GM18511 (cell line): ENCODE measurements around the gene NRXN2.

Experiments
- ATAC-seq: cut with Tn5 transposase; IDR thresholded peaks from one replicate; pipeline ENCODE4 v1.9.1; 2021; ENCODE audit warnings: mild to moderate bottlenecking, moderate library complexity; ENCODE audit not compliant: unreplicated experiment

The NRXN2 gene

DNA sequence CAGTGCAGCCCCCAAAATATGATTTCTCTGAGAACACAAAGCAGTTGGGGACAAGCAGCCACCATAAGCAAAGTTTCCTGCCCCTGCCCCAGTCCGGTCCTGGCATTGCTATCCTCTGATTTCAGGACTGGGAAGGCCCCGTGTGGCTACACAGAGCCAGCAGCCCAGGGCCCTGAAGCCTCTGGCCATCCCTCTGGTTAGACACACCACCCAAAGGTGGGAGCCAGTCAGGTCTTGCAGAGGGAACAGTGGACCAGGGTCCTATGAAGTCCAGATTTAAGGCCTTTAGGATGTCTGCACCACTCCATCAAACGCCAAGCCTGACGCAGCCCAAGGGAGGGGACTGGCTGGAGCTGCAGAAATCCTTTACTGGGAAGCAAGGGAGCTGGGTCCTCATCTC is 68.6 kb downstream of the NRXN2 start:
- ATAC-seq, result no peak

DNA sequence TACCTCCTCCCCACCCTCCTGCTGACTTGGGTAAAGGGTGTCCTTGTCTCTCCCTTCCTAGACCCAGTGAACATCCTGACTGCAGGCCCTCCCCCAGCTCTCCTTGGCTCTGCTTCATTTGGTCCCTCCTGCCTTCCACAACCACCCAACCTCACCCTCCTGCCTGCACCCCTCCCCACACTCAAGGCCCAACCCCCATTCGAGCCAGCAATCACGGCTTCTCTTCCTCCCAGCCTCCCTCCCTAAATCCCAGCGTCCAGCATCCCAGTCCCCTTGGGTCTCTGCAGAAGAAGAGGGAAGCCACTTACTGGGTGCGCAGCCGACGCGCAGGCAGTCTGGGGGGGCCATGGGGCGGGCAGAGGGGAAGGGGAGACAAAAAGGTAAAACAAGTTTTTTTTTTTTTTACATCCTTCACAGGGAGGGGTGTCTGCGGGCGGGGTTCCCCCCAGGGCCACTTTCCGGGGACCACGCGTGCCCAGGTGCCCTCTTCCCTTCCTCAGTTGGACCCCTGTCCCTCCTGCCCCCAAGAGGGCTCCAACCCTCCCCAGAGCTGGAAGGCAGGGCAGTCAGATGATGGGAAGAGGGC is 69.5 kb downstream of the NRXN2 start:
- no peak for ATAC-seq

DNA sequence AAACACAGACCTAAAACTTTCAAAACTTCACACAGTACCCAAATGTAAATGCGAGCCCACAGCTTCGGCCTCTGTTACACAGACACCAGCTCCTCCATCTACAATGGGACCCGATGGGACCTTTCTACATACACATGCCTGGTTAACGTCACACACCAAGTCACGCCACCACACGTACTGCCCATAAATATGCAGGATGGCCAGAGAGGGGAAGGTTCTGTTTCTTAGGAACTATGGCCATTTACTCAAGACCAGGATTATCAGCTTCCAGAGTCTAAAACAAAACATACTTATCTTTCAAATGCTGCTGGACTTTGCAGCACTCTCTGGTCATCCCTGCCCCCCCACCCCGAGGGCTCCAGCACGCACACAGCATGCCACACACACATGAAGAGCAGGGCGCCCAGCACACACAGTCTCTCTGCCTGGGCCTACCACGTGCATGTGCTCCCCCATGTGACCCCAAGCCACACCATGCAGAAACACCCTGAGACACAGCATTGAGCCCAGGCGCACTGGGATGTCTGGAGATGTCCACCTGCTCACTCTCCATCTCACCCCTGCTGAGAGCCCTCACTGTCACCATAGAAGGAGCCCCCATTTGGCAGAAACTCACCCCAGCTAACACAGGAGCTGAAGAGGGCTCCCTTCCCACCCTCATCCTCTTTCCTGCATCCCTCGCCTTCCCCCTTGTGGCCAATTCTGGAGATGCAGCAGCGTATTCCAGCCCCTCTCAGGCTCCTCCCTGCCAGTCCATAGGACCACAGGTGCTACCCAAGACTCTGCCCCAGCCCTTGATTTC is 70.2 kb downstream of the NRXN2 start:
- no peak for ATAC-seq

DNA sequence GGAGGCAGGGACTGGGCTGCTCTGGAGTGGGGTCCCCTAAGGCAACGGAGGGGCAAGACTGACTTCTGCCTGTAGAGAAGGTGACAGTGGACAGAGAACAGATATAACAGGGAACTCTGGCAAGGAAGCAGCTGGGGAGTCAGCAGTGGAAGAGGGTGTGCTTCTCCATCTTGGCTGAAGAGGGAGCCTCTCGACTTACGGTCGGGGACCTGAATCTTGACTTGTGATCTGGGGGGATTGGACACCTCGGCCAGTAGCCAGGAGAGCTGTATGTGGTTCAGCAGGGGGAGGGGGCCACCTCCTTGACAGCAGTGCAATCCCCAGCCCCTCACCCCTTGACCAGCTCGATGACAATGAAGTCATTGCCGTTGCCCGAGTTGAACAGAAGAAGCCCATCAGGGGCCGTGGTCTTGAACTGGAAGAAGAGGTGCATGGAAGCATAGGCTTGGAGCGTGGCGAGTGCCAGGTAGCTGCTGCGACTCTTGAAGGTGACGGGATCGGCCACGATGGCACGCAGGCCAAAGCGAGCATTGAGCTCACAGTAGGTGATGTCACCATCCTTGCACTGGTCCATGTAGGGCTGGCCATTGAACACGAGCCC is 72.0 kb downstream of the NRXN2 start:
- ATAC-seq, result no peak

DNA sequence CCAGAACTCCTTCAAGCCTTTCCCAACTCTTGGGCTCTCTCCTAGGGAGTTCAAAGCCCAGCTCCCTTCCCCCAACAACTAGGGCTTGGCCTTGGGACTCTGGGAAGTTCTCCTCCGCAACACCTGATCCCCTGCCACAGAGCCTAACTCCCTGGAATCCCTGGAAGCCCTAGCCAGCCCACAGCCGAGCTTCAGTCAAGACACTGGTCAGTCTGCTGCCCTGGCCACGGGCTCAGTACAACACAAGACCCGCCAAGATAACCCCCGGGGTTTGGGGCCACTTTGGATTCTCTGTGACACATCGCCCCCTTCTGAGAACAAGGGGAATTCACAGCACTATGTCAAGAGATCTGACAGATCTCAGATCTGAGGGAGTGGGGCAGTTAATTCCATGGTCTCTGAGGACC is 73.7 kb downstream of the NRXN2 start:
- ATAC-seq, result no peak

DNA sequence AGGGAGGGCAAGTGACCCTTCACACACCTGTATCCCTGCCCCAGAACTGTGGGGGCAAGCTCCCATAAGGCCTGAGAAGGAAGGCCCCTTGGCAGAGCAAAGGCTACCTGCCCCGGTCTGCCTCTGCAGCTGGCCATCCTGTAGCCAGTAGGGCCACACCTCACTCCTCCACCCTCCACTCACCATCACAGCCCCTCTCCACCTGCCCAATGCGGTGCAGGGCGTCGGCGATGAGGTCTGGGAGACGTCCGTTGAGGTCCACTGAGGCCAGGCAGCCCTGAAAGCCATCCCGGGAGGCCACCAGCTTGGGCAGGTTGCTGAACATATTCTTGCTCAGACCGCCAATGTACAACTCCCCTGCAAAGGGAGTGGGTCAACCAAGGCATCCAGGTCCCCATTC is 74.4 kb downstream of the NRXN2 start:
- ATAC-seq, result no peak

DNA sequence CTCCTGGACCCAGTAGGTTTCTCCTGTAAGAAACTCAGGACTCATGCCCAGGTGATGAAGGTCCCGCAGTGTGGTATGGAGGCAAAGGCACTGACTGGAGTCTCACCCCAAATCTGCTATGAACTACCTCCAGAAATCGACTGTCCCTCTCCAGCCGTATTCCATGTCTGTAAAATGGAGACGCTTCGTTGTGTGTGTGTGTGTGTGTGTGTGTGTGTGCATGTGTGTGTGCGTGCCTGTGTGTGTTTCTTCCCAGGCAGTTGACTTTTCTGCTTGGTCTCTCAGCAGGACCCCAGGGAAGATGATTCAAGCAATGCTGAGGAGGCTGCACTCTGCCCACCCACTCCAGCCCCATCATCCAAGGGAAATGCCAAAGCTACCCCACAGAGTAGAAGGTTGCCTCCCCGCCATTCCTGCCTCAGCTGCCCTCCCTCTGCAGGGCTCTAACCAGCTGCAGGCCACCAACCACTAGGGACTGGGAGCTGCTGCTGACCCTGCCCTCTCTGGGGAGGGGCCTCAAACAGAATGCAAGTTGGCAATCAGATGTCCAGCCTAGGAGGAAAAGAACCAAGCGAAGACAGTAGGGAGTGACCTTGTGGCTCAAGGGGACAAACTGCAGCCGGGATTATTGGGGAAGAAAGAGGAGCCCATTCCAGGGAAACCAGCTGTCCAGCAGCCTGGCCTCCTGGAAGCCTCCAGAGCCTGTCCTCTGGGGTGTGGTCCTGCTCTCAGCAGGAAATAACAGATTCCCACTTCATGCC is 75.8 kb downstream of the NRXN2 start:
- ATAC-seq, result no peak

DNA sequence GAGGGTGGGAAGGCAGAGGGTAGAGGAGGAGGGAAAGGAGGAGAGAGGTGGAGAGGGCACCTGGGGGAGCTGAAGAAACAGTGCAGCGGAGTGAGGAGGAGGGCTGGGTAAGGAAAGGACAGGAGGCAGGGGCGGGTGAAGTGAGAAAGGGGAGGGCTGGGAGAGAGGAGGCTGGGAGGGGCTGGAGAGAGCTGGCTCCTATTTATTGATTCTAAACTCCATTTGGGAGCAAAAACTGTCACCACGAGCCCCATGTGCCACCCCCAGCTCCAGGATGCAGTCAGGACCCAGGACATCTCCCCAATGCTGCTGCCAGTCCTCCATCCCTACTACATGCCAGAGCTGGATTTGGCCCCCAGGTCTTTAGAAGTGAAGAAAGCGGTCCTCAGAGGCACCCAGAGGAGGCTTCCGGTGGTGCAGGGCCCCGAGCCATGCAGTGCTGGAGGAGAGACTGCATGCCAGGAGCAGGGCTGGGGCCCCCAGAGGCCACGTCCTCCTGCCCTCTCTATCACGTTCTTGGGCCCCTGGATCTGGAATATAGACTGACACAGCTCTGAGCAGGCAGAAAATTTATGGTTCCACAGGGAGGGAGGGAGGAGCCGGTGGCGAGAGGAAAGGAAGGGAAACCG is 78.2 kb downstream of the NRXN2 start:
- no peak for ATAC-seq

DNA sequence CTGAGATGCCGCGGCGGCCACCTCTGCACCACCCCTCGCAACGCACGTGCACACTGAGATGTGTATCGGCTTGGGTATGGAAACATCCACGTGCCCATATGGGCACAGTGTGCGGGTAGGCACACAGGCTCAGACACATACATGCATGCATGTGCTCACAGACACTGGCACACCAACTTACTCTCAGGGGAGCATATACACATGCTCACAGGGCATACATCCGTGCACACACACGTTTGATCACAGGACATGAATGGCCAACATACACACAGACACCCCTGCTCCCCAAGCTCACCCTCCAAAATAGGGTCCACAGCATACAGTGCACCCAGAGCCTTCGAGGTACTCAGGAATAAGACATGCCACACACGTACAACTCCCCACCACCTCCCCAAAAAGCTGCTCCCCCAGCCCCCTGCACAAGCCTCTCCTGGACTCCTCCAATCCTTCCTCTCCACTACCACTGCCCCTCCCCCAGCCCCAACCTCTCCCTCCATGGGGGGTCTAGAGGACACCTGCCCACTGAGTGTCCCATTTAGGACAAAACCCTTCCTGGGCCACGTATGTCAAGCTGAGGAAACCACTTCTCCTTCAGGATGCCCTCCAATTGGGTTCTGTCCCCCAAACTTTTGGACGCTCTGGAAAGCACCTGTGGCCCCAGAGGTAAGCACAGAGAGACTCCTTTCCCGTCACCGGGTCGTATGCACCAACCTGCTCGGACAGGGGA is 78.9 kb downstream of the NRXN2 start:
- no peak for ATAC-seq

DNA sequence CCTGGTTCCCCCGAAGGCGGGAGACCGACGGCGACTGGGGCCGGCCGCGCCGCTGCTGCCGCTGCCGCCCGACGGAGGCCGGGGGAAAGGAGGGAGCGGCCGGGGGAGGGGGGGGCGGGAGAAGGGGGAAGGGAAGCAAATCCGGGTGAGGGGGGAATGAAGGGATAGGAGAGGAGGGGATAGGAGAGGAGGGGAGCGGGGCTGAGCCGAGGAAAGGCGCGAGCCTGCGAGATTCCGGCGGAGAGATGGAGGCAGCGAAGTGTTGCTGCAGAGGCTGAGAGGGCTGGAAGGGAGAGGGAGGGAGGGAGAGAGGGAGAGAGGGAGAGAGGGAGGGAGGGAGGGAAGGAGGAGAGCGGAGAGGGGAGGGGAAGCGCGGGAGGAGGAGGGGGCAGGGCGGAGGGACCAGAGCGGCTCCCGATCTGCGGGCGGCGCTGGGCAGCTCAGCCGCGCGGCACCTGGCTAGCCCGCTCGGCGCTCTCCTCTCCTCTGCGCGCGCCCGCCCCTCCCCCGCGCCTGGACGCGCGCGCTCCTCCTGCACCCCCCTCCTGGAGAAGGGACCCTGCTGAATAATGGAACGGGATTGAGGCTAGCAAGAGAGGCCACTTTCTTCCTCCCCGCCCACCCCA is 79.6 kb downstream of the NRXN2 start:
- no peak for ATAC-seq

DNA sequence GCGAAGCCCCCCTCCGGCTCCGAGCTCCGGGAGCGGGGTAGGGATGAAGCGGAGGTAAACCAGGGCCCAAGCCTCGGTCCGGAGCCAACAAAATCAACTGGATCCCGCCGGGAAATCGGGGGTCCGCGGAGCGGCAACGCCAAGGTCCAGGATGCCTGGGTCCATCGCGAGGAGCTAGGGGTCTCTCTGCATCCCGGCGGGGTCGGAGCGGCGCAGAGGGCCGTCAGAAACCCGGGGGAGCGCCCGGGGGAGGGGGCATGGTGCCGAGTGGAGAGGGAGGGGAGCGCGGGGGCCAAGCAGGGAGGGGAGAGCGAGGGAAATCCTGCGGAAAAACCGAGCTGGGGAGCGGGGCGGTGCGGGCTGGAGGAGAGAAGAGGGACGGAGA is 80.1 kb downstream of the NRXN2 start:
- no peak for ATAC-seq

DNA sequence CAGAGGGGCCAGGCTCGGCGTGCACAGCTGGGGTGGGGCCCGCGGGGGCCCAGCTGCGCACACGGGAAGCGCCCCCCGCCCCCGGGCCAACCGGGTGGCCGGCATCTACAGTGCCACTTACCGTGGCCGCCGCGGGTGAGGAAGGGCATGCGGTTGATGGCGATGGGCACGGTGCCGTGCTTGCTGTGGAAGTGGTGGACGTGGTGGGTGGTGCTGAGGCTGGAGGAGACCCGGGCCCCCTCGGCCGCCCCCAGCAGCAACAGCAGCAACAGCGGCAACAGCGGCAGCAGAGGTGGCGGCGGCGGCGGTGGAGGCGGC is 80.6 kb downstream of the NRXN2 start:
- no peak for ATAC-seq

DNA sequence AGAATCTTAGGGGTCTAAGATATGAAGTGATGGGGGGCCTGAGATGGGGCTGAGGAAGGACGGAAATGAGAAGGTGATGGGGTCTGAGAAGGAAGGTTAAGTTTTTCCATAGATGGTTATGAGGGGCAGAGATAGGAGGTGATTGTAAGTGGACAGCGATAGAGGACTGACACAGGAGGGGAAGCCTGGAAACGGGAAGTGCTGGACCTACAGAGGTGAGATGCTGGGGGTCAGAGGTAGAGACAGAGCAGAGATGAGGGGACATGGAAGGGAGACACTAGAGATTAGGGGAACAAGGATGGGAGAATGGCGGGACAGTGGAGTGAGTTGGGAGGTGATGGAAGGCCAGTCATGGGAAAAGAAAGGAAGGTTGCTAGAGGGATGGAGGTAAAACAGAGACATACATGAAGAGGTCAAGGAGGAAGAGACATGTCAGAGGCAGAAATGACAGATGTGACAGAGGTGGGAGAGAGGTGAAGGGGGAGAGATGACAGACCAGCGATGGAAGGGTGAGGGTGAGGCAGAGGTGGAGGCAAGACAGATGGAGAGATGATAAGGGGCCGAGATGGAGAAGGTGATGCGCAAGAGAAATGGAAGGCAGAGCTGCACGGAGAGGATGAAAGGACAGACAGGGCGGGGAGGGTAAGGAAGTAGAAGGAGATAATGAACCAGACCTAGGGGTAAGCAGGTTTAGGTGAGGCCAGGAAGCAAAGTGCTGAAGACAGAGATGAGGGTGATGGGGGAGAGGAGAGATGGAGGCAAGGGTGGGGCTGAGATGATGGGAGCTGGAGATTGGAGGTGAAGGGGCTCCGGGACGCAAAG is 81.2 kb downstream of the NRXN2 start:
- no peak for ATAC-seq

DNA sequence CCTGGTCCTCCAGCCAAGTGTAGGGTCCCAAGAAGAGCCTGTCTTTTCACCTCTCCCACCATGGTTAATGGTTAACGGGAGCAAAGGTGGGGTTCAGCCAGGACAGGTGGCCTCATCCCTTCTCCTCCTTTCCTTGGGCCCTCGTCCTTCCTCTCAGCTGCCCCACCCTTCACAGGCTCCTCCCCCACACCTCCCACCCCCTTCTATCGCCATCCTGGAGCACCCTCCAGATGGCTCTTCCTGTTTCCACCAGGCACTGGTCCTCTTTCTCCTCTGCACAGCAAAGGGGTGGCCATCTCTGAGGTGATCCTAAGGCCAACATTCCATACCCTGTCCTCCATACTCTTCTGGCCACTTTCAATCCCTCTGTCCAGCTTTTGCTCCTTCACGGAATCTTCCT is 83.1 kb downstream of the NRXN2 start:
- no peak for ATAC-seq

DNA sequence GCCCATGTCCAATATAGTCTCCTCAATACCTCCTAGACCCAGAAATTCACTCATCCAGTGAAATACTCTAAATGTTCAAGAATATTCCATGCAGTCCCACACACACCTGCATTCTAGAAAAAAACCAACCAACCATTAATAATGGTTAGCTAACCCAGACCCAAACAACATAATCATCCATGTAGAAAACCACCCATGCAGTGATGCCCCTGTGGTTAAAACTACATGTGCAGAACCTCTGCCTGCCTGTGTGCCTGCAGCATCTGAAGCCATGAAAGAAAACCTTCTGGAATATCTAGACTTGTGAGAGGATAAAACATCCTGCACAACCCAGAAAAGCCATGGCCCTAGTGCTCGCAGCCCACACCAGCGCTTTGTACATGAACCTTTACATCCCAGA is 84.2 kb downstream of the NRXN2 start:
- no peak for ATAC-seq

DNA sequence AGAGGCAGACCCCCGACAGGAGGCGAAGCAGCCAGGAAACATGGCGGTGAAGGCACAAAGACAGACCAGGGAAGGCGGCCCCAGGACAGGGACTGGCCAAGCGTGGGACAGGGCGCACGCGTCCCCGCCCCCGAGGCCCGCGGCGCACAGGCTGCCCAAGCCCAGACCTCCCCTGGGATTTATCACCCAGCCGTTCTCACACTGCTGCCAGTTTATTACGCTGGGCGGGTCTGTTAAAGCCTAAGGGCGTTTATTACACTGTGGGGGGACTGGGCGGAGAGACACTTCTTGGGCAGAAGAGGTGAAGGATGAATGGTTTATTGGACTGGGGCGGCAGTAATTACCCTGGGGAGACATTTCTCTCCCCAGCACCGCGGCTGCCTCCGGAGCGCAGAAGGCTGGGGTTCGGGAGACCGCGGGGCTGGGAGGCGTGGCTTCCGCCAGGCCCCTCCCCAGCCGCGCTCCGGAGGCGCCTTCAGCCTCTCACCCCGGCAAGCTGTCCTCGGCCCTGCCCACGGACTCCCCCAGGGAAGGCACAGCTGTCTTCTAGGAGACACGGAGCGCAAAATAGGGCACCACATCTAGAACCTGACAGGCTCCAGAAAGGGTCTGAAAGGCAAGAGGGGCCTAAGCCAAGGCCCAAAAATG is 84.9 kb downstream of the NRXN2 start:
- no peak for ATAC-seq

DNA sequence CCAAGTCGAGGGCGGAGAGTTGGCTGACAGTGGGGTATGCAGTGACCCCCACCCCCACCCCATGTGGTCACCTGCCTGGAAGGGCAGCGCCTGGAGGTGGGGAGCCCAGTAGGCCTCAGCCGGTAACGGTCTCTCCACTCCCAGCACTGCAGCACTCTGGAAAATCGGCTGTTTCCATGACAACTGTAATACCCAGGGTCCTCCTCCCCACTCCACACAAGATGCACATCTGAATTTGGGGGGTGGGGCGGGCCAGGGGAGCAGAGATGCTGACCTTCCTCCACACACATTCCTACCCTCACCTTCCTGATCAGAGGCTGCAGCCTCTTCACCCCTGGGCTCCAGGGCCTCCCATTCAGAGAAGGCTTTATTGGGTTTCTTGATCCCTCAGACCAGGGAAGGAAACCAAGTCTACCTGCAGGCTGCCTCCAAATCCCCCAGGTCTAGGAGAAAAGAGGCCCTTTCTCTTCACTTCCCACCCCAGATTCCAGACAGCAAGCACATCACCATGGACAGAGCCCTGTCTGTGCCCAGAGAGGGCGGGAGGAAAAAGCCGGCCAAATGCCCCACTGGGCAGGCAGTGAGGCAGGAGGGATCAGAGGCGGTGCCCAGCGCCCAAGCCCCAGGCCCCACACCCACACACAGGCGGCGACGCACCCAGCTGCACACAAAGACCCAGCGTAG is 85.5 kb downstream of the NRXN2 start:
- no peak for ATAC-seq

DNA sequence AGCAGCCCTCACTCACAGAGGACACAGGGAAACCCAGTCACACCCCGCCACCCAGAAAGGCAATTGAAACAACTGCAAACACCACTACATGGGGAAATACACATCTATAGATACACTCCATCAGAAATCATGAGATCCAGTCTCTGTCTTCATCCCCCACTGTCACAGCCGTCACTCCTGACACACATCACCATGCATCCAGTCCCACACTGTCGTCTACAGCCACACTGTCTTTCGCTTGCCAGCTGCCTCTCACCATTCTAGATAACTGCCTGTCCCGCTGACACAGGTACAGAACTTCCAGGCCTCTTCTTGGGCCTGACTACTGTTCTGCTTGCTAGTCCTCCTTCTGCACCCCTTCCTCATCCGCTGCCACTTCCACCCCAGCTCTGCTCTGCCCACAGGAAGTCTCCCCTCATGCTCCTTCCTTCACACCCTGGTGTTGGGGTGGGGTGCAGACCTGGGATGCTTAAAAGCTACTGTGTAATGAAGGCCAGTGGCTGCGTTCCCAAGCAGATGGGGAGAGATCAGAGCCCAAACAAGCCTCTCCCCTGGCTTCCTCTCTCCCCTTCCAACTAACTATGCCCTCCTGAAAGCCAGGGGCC is 89.3 kb downstream of the NRXN2 start:
- no peak for ATAC-seq
